ENCODE measurements around the gene TMEM267.
"Not testable (repeated sequence)": the region's sequence is repeated elsewhere in the genome, so short reads cannot be mapped to it uniquely, and the experiment has no call there.

TMEM267 gene, protein sequence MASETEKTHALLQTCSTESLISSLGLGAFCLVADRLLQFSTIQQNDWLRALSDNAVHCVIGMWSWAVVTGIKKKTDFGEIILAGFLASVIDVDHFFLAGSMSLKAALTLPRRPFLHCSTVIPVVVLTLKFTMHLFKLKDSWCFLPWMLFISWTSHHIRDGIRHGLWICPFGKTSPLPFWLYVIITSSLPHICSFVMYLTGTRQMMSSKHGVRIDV

DNA sequence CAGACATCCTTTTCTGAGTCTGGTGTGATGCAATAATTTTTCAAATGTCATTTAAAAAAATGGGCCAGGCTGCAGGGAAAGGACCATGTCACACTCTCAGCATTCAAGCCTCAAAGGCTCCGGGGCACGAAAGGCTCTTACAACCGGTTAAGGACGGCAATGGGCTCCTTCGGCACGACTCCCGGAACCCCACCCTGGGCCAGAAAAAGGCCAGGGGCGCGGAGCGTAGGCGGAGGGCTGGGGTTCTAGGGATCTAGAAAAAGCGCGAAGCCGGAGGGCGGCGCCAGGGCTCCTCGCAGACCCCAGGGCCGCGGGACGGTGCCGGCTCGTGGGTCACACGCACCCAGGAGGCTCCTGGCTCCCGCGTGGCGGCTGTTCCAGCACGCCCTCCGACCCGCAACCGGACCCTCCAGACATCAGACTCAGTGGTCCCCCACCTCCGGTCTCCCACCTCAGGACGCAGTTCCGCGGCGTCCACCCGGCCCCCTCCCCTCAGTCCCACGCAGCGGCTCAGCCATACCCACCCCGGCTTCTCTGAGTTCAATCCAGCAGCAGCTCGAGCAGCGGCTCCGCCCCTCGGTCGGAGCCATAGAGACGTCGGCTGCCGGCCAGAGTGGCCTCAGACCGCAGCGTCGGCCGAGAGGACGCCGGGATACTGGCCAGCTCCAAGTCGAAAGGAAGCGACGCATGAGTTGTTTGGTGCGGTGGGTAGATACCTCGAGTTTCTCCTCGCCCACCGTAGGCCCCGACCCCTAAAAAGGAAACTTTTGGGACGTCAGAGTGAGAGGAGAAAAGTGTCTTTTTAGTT lies at the start of gene TMEM267:
TMEM267 (minus strand) TSS at position 568 of the 808 bp plus-strand sequence. CDS start 29,896 bp downstream, outside the sequence.
- DNase-seq (ENCODE audit: low read depth, low spot score): peak; percentile 85

DNA sequence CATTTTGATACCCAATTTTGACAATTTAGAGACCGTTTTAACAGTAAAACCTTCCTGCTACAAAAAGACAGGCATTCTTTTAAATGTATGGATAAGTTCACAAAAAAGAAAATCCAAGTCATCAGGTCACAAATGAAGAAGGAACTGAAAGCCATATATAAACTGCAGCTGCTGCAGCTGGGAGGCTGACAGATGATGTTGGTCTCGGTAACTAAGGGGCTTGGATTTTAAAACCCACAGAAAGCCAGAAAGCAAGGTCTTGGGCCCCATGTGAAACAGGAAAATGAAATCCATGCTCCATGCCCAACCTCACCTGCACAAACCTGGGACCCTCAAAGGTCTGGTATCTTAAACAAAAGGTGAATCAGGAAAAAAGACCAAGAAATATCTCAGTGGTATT lies 47.0 kb upstream of the TMEM267 start:
- DNase-seq (ENCODE audit: low read depth, low spot score): no peak

DNA sequence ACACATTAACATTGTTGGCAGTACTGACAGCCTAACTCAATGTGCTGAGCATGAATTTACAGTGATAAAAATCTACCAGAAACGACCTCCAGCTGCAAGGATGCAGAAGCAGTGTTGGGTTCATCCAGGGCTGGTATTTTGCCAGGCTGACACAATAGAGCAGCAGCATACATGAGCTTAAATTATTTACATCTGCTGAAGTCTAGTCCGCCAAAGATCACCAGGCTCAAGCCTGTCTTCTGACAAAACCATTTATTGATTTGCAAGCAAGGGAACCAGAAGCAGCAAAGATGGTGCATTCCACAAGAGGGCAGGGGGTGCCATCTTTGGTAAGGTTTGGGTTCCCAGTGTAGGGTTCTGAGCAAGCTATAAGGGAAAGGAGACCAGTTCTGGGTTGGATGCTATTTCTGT lies 40.0 kb upstream of the TMEM267 start:
- DNase-seq (ENCODE audit: low read depth, low spot score): no peak

- no peak for DNase-seq (ENCODE audit: low read depth, low spot score)
These were observed 37.0 kb upstream of the TMEM267 start for GRCh38 chr5:43520615-43521014.

- peak; percentile 1 for DNase-seq (ENCODE audit: low read depth, low spot score)
These were observed 32.0 kb upstream of the TMEM267 start for GRCh38 chr5:43515678-43516048.

- peak; percentile 84 for DNase-seq (ENCODE audit: low read depth, low spot score)
These were observed 31.4 kb upstream of the TMEM267 start, which contains the start of gene C5orf34 for GRCh38 chr5:43514816-43515677. TSS of gene C5orf34 (minus strand) at chr5:43515148. CDS start at chr5:43509339, 5,809 bp downstream.

DNA sequence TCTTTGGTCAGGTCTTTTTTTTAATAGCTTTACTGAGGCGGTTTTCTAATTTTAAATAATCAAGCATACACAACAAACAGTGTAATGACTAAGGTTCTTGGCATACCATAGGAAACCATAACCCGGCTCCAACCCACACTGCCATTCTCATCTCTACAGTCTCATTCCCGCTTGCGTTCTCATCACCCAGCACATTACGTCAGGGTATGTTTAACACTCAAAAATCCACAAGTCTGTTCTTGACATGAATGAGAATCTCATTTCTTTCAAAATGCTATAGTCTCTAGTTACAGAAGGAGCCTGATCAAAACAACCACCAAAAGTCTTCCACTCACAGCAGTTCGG lies 30.8 kb upstream of the TMEM267 start:
- no peak for DNase-seq (ENCODE audit: low read depth, low spot score)

- DNase-seq (ENCODE audit: low read depth, low spot score): no peak
These were observed 30.4 kb upstream of the TMEM267 start for GRCh38 chr5:43514025-43514424.

DNA sequence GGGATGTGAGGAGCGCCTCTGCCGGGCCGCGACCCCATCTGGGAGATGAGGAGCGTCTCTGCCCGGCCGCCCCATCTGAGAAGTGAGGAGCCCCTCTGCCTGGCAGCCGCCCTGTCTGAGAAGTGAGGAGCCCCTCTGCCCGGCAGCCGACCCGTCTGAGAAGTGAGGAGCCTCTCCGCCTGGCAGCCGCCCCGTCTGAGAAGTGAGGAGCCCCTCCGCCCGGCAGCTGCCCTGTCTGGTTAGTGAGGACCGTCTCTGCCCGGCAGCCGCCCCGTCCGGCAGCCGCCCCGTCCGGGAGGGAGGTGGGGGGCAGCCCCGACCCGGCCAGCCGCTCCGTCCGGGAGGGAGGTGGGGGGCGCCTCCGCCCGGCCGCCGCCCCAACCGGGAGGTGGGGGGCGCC lies 27.4 kb upstream of the TMEM267 start:
- not testable (repeated sequence) for DNase-seq (ENCODE audit: low read depth, low spot score)

- DNase-seq (ENCODE audit: low read depth, low spot score): no peak
These were observed 14.9 kb upstream of the TMEM267 start for GRCh38 chr5:43498581-43498980.

DNA sequence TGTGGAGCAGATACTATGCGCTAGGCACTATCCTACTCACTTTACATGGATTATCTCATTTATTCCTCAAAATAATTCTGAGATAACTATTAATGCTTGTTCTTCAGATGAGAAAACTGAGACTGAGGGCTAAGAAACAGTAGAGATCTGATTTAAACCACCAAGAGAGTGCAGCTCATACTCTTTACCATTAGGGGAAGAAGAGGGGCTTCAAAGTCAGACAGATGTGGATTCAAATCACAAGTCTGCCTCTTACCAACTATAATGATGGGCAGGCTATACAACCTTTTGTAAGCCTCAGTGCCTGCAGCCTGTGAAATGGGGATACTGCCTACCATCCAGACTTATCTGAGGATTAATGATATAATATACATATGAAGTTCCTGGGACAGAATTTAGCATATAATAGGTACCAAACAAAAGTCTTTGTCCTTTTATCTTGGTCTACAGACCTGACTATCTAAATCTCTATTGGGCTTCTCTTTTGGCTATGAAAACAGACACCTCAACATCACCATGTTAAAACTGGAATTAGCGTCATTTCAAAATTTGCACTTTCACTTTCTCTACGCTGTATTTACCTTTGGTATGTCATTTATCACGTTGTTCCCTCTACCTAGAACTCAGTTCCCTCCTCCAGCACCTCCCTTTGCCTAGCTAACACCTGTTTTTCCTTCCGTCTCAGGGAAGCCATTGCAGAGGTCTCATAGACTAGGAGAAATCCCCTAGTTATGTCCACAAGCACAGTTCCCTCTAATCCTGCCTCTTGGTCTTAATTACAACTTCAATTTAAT lies 13.8 kb upstream of the TMEM267 start:
- no peak for DNase-seq (ENCODE audit: low read depth, low spot score)

GRCh38 chr5:43491326-43491725 lies 7.7 kb upstream of the TMEM267 start:
- no peak for DNase-seq (ENCODE audit: low read depth, low spot score)

GRCh38 chr5:43486353-43486752 lies 2.7 kb upstream of the TMEM267 start:
- DNase-seq (ENCODE audit: low read depth, low spot score): no peak

DNA sequence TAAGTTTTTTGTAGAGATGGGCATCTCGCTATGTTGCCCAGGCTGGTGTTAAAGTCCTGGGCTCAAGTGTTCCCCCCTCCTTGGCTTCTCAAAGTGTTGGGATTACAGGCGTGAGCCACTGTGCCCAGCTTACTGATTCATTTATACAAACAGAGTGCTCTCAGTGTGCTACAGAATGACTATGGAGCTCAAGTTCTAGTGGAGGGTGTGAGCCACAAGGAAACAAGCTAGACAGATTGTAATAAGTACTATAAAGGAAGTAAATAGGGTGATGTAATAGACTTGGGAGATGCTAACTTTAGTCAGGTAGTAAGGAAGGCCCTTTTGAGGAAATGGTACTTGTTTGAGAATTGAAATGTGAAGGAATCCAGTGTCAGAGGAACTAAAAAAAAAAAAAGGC lies 1.7 kb upstream of the TMEM267 start:
- no peak for DNase-seq (ENCODE audit: low read depth, low spot score)

DNA sequence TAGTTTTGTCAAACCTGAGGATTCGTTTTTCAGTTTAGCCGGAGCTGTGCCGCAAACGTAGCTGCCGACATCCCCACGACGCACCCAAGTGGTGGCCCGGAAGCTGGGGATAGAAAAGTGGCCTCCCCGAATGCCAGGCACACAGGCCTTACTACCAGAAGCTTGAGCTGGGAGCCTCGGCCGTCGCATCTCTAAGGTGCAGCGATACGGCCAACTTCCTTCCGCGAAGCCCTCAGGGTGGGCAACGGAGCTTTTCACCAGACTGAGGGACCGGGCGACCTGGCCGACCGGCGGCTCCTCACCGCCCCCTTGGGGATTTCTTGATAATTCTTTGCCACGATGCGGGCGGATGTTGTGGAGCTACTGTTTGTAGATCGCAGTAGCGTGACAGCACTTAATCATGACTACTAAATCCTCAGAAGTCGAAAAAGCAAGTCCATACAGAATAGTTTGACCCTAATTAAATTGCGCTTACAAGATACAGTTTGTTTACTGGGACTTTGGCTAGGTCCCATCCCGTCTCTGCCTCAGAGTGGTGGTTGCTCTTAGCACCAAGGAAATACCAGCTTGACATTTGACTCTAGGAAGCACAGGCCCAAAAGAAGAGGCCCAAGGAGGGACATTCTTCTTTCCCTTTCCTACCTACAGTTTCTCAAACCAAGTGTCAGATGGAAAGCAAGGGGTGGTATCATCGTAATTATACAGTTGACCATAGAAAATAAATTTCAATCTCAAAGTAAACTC lies 613 bp upstream of the TMEM267 start:
- peak; percentile 60 for DNase-seq (ENCODE audit: low read depth, low spot score)

- DNase-seq (ENCODE audit: low read depth, low spot score): no peak
These were observed 971 bp downstream of the TMEM267 start for GRCh38 chr5:43482490-43483297.

DNA sequence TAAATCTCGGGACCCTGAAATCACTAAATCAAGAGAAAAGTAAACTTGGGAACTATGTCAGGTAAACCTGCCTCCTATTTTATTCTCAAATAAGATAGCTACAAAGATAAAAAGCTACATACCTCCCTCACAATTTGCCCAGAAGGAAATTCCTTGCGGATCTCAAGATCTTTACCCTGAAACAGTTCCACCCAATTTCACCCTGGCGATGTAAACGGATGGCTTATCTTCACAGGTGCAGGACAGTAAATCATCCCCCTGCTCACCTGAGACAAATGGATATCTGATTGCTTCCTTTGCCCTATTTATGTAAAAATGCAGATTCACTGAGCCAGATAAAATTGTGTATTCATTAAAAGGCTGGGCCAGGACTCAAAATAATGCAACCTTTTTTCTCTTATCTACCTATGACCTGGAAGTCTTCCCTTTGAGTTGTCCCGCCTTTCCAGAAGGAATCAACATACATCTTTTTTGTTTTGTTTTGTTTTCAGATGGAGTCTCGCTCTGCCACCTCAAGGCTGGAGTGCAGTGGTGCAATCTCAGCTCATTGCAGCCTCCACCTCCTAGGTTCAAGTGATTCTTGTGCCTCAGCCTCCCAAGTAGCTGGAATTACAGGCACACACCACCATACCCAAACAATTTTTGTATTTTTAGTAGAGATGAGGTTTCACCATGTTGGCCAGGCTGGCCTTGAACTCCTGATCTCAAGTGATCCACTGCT lies 13.8 kb downstream of the TMEM267 start:
- DNase-seq (ENCODE audit: low read depth, low spot score): no peak

GRCh38 chr5:43467100-43467499 lies 16.6 kb downstream of the TMEM267 start:
- no peak for DNase-seq (ENCODE audit: low read depth, low spot score)

DNA sequence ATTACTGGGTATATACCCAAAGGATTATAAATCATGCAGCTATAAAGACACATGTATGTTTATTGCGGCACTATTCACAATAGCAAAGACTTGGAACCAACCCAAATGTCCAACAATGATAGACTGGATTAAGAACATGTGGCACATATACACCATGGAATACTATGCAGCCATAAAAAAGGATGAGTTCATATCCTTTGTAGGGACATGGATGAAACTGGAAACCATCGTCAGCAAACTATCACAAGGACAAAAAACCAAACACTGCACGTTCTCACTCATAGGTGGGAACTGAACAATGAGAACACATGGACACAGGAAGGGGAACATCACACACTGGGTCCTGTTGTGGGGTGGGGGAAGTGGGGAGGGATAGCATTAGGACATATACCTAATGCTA lies 18.2 kb downstream of the TMEM267 start:
- not testable (repeated sequence) for DNase-seq (ENCODE audit: low read depth, low spot score)
